Measurements from ENCODE around the gene SMARCC2. TPM values are rescaled to one million over a fixed set of nuclear protein-coding genes. Genes with fewer than 3 reads are reported as not detected.

SMARCC2 gene
- total RNA-seq, 1 experiment from 2014 or later: 129 TPM

- no peak for ATAC-seq
- no peaks in the 10 kb centered on the region for H3K9me3 ChIP-seq (ENCODE audit: control insufficient read depth, insufficient read depth, low read depth, low read length)
- ChIA-PET POLR2A (no interaction called here), CTCF (no interaction called here)
- TF ChIP-seq POLR2AphosphoS5 (IDR thresholded peaks at IDR 0.05; ENCODE audit: low read depth, low read length) (no peak), CTCF (IDR thresholded peaks at IDR 0.05) (no peak), SIN3A (IDR thresholded peaks at IDR 0.05; ENCODE audit: borderline replicate concordance, insufficient read depth, low read depth, low read length) (no peak), REST (IDR thresholded peaks at IDR 0.05; ENCODE audit: insufficient read depth in 1 of 2, low read depth in 2 of 2, low read length in 1 of 2) (no peak), TCF7L2 (IDR thresholded peaks at IDR 0.05; ENCODE audit: low read depth, low read length) (no peak)
- no peaks in the 10 kb centered on the region for H3K27me3 ChIP-seq (ENCODE audit: control insufficient read depth, insufficient read depth, low read length)
- BruUV-seq (replicated peaks): TSS peak; percentile 97
- in situ Hi-C loops (cut with HindIII; ENCODE audit: low pct_unique_long_range_greater_than_20kb, low sequenced_read_pairs): no loop called here
- no peak for DNase-seq (ENCODE audit: low read depth, low spot score)
- intact Hi-C loops (cut with micrococcal nuclease; ENCODE audit: unreplicated experiment): no loop called here
- peaks cover 6% of the 10 kb centered on the region for H3K4me1 ChIP-seq (ENCODE audit: control insufficient read depth, insufficient read depth, low read length)
- no peaks in the 10 kb centered on the region; the same call in 1 of the 2 replicates for H3K36me3 ChIP-seq (ENCODE audit: control insufficient read depth, insufficient read depth, low read length)
- no peak overlapping the region for H3K27ac ChIP-seq (ENCODE audit: low read length)
- no peak overlapping the region for H3K4me3 ChIP-seq (ENCODE audit: low read depth in 2 of 2, low read length in 2 of 2)
Measured at GRCh38 chr12:56229082-56229481, 39.8 kb upstream of the SMARCC2 start.

GRCh38 chr12:56224954-56225353, 35.7 kb upstream of the SMARCC2 start:
- ATAC-seq (no peak), DNase-seq (ENCODE audit: low read depth, low spot score) (no peak)
- in situ Hi-C loops (cut with HindIII; ENCODE audit: low pct_unique_long_range_greater_than_20kb, low sequenced_read_pairs): no loop called here
- no peaks in the 10 kb centered on the region for H3K27me3 ChIP-seq (ENCODE audit: control insufficient read depth, insufficient read depth, low read length)
- BruUV-seq (replicated peaks): no TSS peak
- ChIA-PET CTCF (no interaction called here), POLR2A (no interaction called here)
- H3K4me3 ChIP-seq (ENCODE audit: low read depth in 2 of 2, low read length in 2 of 2): peak overlapping the region; percentile 71 to 81
- no peaks in the 10 kb centered on the region for H3K9me3 ChIP-seq (ENCODE audit: control insufficient read depth, insufficient read depth, low read depth, low read length)
- intact Hi-C loops (cut with micrococcal nuclease; ENCODE audit: unreplicated experiment): loop anchor here (2.0 kb wide), 1 partner anchor 32 kb away; no protein-coding TSS in a partner anchor
- peak; percentile 76 to 81 for TF ChIP-seq REST (IDR thresholded peaks at IDR 0.05; ENCODE audit: insufficient read depth in 1 of 2, low read depth in 2 of 2, low read length in 1 of 2)
- TF ChIP-seq TCF7L2 (IDR thresholded peaks at IDR 0.05; ENCODE audit: low read depth, low read length): no peak
- TF ChIP-seq SIN3A (IDR thresholded peaks at IDR 0.05; ENCODE audit: borderline replicate concordance, insufficient read depth, low read depth, low read length): no peak
- H3K36me3 ChIP-seq (ENCODE audit: control insufficient read depth, insufficient read depth, low read length): no peaks in the 10 kb centered on the region; the same call in 1 of the 2 replicates
- H3K4me1 ChIP-seq (ENCODE audit: control insufficient read depth, insufficient read depth, low read length): peaks cover 16% of the 10 kb centered on the region
- H3K27ac ChIP-seq (ENCODE audit: low read length): peak overlapping the region; percentile 94

Data from Panc1 (cell line).